ENCODE data around the gene PCDH17.

DNA sequence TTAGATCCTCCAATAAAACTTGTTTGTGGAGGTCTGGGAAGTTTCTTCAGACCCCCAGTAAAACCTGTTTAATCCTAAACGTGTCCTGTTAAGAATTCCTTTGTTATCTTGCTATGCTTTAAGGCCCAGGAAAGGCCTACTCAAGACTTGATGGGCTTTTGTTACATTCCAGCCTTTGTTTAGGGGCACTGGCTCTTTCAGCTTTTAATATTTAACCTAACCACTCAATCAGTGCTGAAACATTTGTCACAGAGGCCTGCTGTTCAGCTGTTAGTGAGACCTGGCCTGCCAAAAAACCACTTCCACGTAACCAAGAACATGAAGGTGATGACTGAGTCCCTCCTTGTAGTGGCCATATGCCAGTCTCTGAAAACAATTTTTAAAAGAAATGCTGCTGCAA, 41.7 kb downstream of the PCDH17 start:
- TF ChIP-seq CTCF (IDR thresholded peaks at IDR 0.05; ENCODE audit: borderline replicate concordance, extremely low read depth, low read length, poor library complexity, severe bottlenecking) (no peak), EZH2 (IDR thresholded peaks at IDR 0.05; ENCODE audit: borderline replicate concordance, low read depth, low read length, severe bottlenecking) (no peak)
